SK-N-SH (cell line): ENCODE results near the gene EIPR1. TPM values are rescaled to one million over a fixed set of nuclear protein-coding genes. Genes with fewer than 3 reads are reported as not detected.

ENCODE experiments used
- CTCF ChIA-PET: fragments of 300-600, 350-600 bp; formaldehyde crosslinking; extraction: SDS; loops from one replicate; lab custom pipeline; 2021; lab: Yijun Ruan, JAX
- POLR2A ChIA-PET: fragments of 350-600 bp; sonication (Branson Sonifier 250); formaldehyde crosslinking; extraction: SDS; loops from one replicate; lab custom pipeline; 2020; ENCODE audit warnings: antibody characterized with exemption, inconsistent platforms; lab: Yijun Ruan, JAX
- DNase-seq: peaks from one replicate; pipeline ENCODE4 v3.0.0; 2012
- H2AFZ ChIP-seq: fragments of 200-600 bp; sonication (generic); 2 replicates; pipeline ENCODE4 v1.8.1; 2016; ENCODE audit warnings: antibody characterized with exemption, mild to moderate bottlenecking, low read depth
- H3F3A ChIP-seq: fragments of 200-600 bp; sonication (generic); replicated peaks from 2 replicates; pipeline ENCODE3; 2016; ENCODE audit warnings: antibody characterized with exemption, mild to moderate bottlenecking; ENCODE audit not compliant: insufficient read depth
- H3K27ac ChIP-seq, 2 experiments: fragments of 200-500 bp in 1 of 2; fragments of 200-600 bp in 1 of 2; sonication (Bioruptor generic) in 1 of 2; sonication (generic), shearing (Covaris generic) in 1 of 2; 2 replicates each; pipeline versions ENCODE4 v1.5.1 to v1.6.1; 2014 to 2016; ENCODE audit warnings: low read depth in 2 of 2, inconsistent platforms in 1 of 2, low read length in 1 of 2, mild to moderate bottlenecking in 1 of 2, mixed read lengths in 1 of 2
- H3K27me3 ChIP-seq: fragments of 200-600 bp; sonication (generic), shearing (Covaris generic); 2 replicates; pipeline ENCODE4 v1.6.1; 2016; ENCODE audit warnings: mixed run types; ENCODE audit not compliant: insufficient read depth
- H3K36me3 ChIP-seq, 2 experiments: fragments of 200-500 bp in 1 of 2; fragments of 200-600 bp in 1 of 2; sonication (Bioruptor generic) in 1 of 2; sonication (generic) in 1 of 2; replicated peaks in 1 of 2; 2 replicates each; pipeline versions ENCODE3 to v1.5.1; 2014 to 2016; ENCODE audit warnings: low read length in 1 of 2, mild to moderate bottlenecking in 1 of 2; ENCODE audit not compliant: insufficient read depth in 2 of 2, control insufficient read depth in 1 of 2
- H3K4me1 ChIP-seq, 2 experiments: fragments of 200-500 bp in 1 of 2; fragments of 200-600 bp in 1 of 2; sonication (Bioruptor generic) in 1 of 2; sonication (generic), shearing (Covaris generic) in 1 of 2; 2 replicates each; pipeline versions ENCODE4 v1.5.1 to v1.6.1; 2014 to 2016; ENCODE audit warnings: low read depth in 1 of 2, low read length in 1 of 2, mixed run types in 1 of 2; ENCODE audit not compliant: insufficient read depth in 2 of 2, control insufficient read depth in 1 of 2
- H3K4me2 ChIP-seq: fragments of 200-600 bp; sonication (generic), shearing (Covaris generic); 2 replicates; pipeline ENCODE4 v1.6.1; 2017; ENCODE audit warnings: mixed run types
- H3K4me3 ChIP-seq, 2 experiments: fragments of 200-500 bp in 1 of 2; fragments of 200-600 bp in 1 of 2; sonication (Bioruptor generic) in 1 of 2; sonication (generic), shearing (Covaris generic) in 1 of 2; 2 replicates each; pipeline versions ENCODE4 v1.5.1 to v1.8.1; 2014 to 2016; ENCODE audit warnings: low read depth in 2 of 2, inconsistent platforms in 1 of 2, low read length in 1 of 2, mild to moderate bottlenecking in 1 of 2, mixed read lengths in 1 of 2, moderate library complexity in 1 of 2
- H3K79me2 ChIP-seq: fragments of 200-600 bp; sonication (generic); 2 replicates; pipeline ENCODE4 v1.8.1; 2017; ENCODE audit warnings: mild to moderate bottlenecking; ENCODE audit not compliant: insufficient read depth
- H3K9ac ChIP-seq: fragments of 200-600 bp; sonication (generic); 2 replicates; pipeline ENCODE4 v1.6.1; 2017; ENCODE audit warnings: mixed run types
- H3K9me2 ChIP-seq: fragments of 200-600 bp; sonication (generic); 2 replicates; pipeline ENCODE4 v1.6.1; 2017; ENCODE audit warnings: mixed run types
- H3K9me3 ChIP-seq: fragments of 200-600 bp; sonication (generic); 2 replicates; pipeline ENCODE4 v1.6.1; 2017; ENCODE audit warnings: mixed run types, mild to moderate bottlenecking, moderate library complexity
- H4K20me1 ChIP-seq: fragments of 200-600 bp; sonication (generic); 2 replicates; pipeline ENCODE4 v1.6.1; 2017; ENCODE audit warnings: mild to moderate bottlenecking, mixed run types; ENCODE audit not compliant: insufficient read depth
- CHD2 ChIP-seq: fragments of 150-350 bp; IDR thresholded peaks from 2 replicates; pipeline ENCODE4 v1.6.1; 2018; ENCODE audit warnings: low read length; ENCODE audit not compliant: partially characterized antibody
- ELF1 ChIP-seq: IDR thresholded peaks from 2 replicates; pipeline ENCODE4 v1.4.0; 2012
- EZH2phosphoT487 ChIP-seq: fragments of 200-600 bp; sonication (generic); IDR thresholded peaks from 2 replicates; pipeline ENCODE4 v1.6.1; 2017; ENCODE audit warnings: low read depth, mixed run types, mild to moderate bottlenecking, antibody characterized with exemption, moderate library complexity, borderline replicate concordance
- GABPA ChIP-seq: IDR thresholded peaks from 2 replicates; pipeline ENCODE4 v1.4.0; 2012; ENCODE audit warnings: low read depth, mild to moderate bottlenecking
- JUND ChIP-seq: IDR thresholded peaks from 2 replicates; pipeline ENCODE4 v1.4.0; 2012
- MAX ChIP-seq: IDR thresholded peaks from 2 replicates; pipeline ENCODE4 v1.4.0; 2012; ENCODE audit warnings: low read depth
- POLR2AphosphoS5 ChIP-seq: IDR thresholded peaks from 2 replicates; pipeline ENCODE4 v1.6.1; 2012; ENCODE audit warnings: low read depth, low read length
- RAD21 ChIP-seq: IDR thresholded peaks from 2 replicates; pipeline ENCODE4 v1.6.1; 2012; ENCODE audit warnings: mild to moderate bottlenecking, low read length
- RFX5 ChIP-seq: IDR thresholded peaks from 2 replicates; pipeline ENCODE4 v1.6.1; 2012; ENCODE audit warnings: mild to moderate bottlenecking, improper control_type of control experiment, low read length
- SMC3 ChIP-seq: IDR thresholded peaks from 2 replicates; pipeline ENCODE4 v1.6.1; 2012; ENCODE audit warnings: low read depth, low read length, improper control_type of control experiment
- TCF12 ChIP-seq: IDR thresholded peaks from 2 replicates; pipeline ENCODE4 v1.4.0; 2012
- USF2 ChIP-seq: fragments of 150-350 bp; IDR thresholded peaks from 2 replicates; pipeline ENCODE4 v1.6.1; 2017; ENCODE audit warnings: antibody characterized with exemption, low read length, low read depth, borderline replicate concordance
- YY1 ChIP-seq: IDR thresholded peaks from 2 replicates; pipeline ENCODE4 v1.4.0; 2012; ENCODE audit warnings: low read depth, mild to moderate bottlenecking
- WGBS: methylation state at CpG from one replicate; pipeline ENCODE4 v1.1.6; 2017; ENCODE audit warnings: low lambda C conversion rate; 5-methylcytosine and 5-hydroxymethylcytosine counted together
- polyA plus RNA-seq, 3 experiments: library from polyadenylated mRNA; depleted of rRNA; stranded (reverse); fragments of >200 nt; gene quantifications; 2 replicates each; pipeline ENCODE4 v1.2.3, GENCODE V29; 2012
- TF ChIP-seq, protein P1 (sequence below): IDR thresholded peaks from 2 replicates; pipeline ENCODE4; 2012
- TF ChIP-seq, protein P2 (sequence below): IDR thresholded peaks from 2 replicates; pipeline ENCODE4 v1.4.0; 2012; ENCODE audit warnings: low read depth, borderline replicate concordance

EIPR1 gene
- polyA plus RNA-seq, 1 of the 3 experiments (the other 2 are of a cell fraction): 85.9 TPM

DNA sequence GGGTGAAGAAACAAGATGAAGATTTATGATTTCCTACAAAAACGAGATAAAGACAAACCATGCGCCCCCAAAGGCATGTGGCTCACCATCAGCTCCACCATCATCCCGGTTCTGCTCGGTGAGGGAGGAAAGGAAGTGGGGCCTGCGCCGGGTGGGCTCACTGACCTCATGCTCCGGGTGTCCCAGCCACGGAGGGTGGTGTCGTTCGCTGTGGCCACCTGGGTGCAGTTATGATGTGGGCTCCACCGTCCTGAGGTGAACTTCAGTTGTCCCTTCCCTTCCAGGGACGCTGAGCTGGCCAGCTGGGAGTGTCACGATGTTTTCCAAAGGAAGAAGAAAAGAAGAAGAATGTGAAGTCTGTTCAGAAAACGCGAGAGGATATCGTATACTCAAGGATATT is 180.9 kb downstream of the EIPR1 start:
- Histone ChIP-seq H2AFZ (no peak overlapping the region), H3K9me2 (no peaks in the 10 kb centered on the region), H3F3A (no peaks in the 10 kb centered on the region), H3K79me2 (no peaks in the 10 kb centered on the region), H3K27me3 (no peaks in the 10 kb centered on the region), H3K4me3 (no peak overlapping the region), H3K4me1 (peaks cover 0 to 58% of the 10 kb centered on the region in 2 experiments; a peak in 2 of 4 replicates), H4K20me1 (no peaks in the 10 kb centered on the region), H3K36me3 (peaks cover 3 to 50% of the 10 kb centered on the region in 2 experiments), H3K27ac (peak overlapping the region in 1 of 2 experiments; percentile 31; a peak in 1 of 4 replicates), H3K4me2 (no peak overlapping the region), H3K9me3 (no peaks in the 10 kb centered on the region), H3K9ac (no peak overlapping the region)
- POLR2A ChIA-PET: interaction anchor here (1.4 kb wide), 1 partner anchor 182 kb away, joined by 3 read pairs; no protein-coding TSS in a partner anchor
- TF ChIP-seq POLR2AphosphoS5: no peak
- no peak for TF ChIP-seq ELF1
- no peak for TF ChIP-seq YY1
- no peak for TF ChIP-seq GABPA
- no peak for TF ChIP-seq RAD21
- no peak for TF ChIP-seq CHD2
- no peak for TF ChIP-seq EZH2phosphoT487
- TF ChIP-seq MAX: no peak
- no peak for TF ChIP-seq JUND
- TF ChIP-seq SMC3: no peak
- no peak for TF ChIP-seq TCF12
- no peak for TF ChIP-seq RFX5
- TF ChIP-seq, protein P1, sequence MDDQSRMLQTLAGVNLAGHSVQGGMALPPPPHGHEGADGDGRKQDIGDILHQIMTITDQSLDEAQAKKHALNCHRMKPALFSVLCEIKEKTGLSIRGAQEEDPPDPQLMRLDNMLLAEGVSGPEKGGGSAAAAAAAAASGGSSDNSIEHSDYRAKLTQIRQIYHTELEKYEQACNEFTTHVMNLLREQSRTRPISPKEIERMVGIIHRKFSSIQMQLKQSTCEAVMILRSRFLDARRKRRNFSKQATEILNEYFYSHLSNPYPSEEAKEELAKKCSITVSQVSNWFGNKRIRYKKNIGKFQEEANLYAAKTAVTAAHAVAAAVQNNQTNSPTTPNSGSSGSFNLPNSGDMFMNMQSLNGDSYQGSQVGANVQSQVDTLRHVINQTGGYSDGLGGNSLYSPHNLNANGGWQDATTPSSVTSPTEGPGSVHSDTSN: no peak
- no peak for TF ChIP-seq USF2
- TF ChIP-seq, protein P2, sequence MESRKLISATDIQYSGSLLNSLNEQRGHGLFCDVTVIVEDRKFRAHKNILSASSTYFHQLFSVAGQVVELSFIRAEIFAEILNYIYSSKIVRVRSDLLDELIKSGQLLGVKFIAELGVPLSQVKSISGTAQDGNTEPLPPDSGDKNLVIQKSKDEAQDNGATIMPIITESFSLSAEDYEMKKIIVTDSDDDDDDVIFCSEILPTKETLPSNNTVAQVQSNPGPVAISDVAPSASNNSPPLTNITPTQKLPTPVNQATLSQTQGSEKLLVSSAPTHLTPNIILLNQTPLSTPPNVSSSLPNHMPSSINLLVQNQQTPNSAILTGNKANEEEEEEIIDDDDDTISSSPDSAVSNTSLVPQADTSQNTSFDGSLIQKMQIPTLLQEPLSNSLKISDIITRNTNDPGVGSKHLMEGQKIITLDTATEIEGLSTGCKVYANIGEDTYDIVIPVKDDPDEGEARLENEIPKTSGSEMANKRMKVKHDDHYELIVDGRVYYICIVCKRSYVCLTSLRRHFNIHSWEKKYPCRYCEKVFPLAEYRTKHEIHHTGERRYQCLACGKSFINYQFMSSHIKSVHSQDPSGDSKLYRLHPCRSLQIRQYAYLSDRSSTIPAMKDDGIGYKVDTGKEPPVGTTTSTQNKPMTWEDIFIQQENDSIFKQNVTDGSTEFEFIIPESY: no peak
- peak; percentile 23 for DNase-seq
- CTCF ChIA-PET: interaction anchor here (1.2 to 1.8 kb wide), 5 partner anchors 9 to 227 kb away, joined by 4 to 10 read pairs (median 5); no protein-coding TSS in a partner anchor
- 91% methylated on average over 16 of the region's 16 CpGs for WGBS
